ENCODE measurements around the gene DCTN2. TPM values are rescaled to one million over a fixed set of nuclear protein-coding genes. Genes with fewer than 3 reads are reported as not detected.
A peak's percentile ranks its signal among the peaks of the same experiment; 100 is the strongest.

Gene DCTN2
- total and polyA plus RNA-seq, 2 donors (not counting 3 experiments of a cell fraction or from before 2014, with no cell fraction given), result 146 to 161 TPM

DNA sequence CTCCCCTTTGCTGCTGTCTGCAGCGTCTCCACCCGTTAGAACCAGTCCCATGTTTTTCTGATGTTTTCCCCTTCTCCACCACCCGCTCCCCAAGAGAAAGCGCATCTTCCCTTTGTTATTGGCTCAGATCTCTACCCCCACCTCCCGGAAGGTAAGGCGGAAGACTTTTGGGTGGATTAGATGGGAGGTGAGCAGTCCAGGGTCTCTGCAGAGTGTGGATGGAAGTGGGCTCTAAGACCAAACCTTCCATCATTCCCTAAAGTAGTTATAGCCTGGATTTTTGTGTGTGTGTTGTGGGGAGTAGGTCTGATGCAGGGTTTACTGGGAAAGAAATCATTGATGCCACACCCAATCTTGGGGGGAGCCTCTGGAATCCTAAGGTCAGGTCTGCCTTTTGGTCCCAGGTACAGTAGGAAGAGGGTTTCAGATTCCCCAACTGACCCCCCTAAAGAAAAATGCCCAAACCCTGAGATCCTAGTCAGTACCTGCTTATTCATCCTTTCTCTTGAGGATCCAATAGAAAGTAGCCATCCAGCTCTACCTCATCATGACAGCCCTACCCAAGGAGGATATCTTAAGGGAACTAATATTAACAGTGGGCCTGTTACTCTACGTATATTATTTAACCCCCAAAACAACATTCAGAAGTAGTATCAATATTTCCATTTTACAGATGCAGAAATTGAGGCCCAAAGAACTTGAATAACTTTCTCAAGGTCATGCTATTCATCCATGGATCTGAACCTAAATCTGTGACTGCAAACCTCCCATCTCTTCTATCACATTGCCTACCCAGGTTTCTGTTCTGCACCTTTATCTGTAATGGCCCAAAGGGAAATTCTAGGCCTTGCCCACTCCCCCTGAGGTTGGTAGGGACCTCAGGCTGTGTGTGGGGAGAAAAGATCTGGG is 3.9 kb upstream of the DCTN2 start:
- DNase-seq (ENCODE audit: low read depth, low spot score) (no peak), FAIRE-seq (no peak)
- no TSS peak for BruUV-seq (replicated peaks)
- Histone ChIP-seq H4K20me1 (replicated peaks; ENCODE audit: control insufficient read depth, extremely low read depth, insufficient read depth, low read length) (no peaks in the 10 kb centered on the region), H3K27ac (ENCODE audit: insufficient read depth, low read depth, low read length) (no peak overlapping the region), H2AFZ (ENCODE audit: low read depth, low read length) (no peak overlapping the region), H3K27me3 (ENCODE audit: control insufficient read depth in 2 of 2, insufficient read depth in 2 of 2, low read length in 2 of 2) (peaks cover 51 to 52% of the 10 kb centered on the region in 2 experiments), H3K4me2 (ENCODE audit: insufficient read depth, low read length) (no peak overlapping the region), H3K36me3 (ENCODE audit: control insufficient read depth in 2 of 2, extremely low read depth in 1 of 2, insufficient read depth in 2 of 2, low read length in 2 of 2) (no peaks in the 10 kb centered on the region), H3K79me2 (ENCODE audit: control insufficient read depth, insufficient read depth, low read length) (peaks cover 9% of the 10 kb centered on the region), H3K4me1 (ENCODE audit: control insufficient read depth, extremely low read depth, insufficient read depth, low read length) (peaks cover 6% of the 10 kb centered on the region), H3K9ac (replicated peaks; ENCODE audit: extremely low read depth, insufficient read depth, low read length) (no peak overlapping the region), H3K9me3 (replicated peaks; ENCODE audit: control insufficient read depth, insufficient read depth, low read length) (no peaks in the 10 kb centered on the region), H3K9me1 (replicated peaks; ENCODE audit: control insufficient read depth, extremely low read depth, insufficient read depth, low read length) (no peaks in the 10 kb centered on the region), H3K4me3 (replicated peaks in 1 of 3; ENCODE audit: insufficient read depth in 1 of 3, low read depth in 1 of 3, low read length in 3 of 3) (no peak overlapping the region)
- ChIA-PET POLR2A (no interaction called here), CTCF (no interaction called here)
- dilution Hi-C loops (cut with MboI; ENCODE audit: extremely low pct_ligation_motif_present, low sequenced_read_pairs), result no loop called here
- TF ChIP-seq FOS (IDR thresholded peaks at IDR 0.05; ENCODE audit: borderline replicate concordance, insufficient read depth, low read length) (no peak), EZH2 (IDR thresholded peaks at IDR 0.05; ENCODE audit: borderline replicate concordance, low read depth, low read length, severe bottlenecking) (peak; percentile 32)
- intact Hi-C loops (cut with micrococcal nuclease), result no loop called here

DNA sequence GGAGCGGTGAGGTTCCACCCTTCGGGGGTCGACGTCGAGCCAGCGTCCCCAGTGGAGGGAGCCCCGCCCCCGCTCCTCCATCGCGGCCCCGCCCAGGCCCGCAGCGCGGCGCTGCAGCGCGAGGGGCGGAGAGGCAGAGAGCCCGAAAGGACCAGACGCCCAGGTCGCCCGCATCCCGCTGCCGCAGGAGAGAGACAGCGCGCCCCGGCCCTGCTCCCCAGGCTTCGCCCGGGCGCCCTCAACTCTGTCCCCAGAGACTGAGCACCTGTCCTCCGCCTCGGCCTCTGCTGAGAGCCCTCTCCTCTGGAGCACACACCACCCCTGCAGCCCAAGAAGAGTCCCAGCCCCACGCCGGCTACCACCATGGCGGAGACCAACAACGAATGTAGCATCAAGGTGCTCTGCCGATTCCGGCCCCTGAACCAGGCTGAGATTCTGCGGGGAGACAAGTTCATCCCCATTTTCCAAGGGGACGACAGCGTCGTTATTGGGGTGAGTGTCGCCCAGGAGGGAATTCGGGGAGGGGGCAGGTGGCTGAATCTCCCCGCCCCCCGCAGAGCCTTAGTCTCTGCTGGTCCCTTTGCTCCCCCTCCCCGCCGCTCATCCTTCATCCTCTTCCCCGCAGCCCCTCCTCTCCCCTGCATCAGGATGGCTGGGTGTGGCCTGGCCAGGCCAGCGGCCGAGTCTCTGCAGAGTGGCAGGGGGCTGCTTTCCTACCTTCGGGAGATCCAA is 3.1 kb upstream of the DCTN2 start, which contains the start of gene KIF5A:
TSS of gene KIF5A (plus strand) at position 136 of the 732 bp plus-strand sequence. CDS start at position 364, 228 bp downstream.
- Histone ChIP-seq H4K20me1 (replicated peaks; ENCODE audit: control insufficient read depth, extremely low read depth, insufficient read depth, low read length) (no peaks in the 10 kb centered on the region), H3K9me3 (replicated peaks; ENCODE audit: control insufficient read depth, insufficient read depth, low read length) (no peaks in the 10 kb centered on the region), H2AFZ (ENCODE audit: low read depth, low read length) (peak within 1 kb of the TSS; percentile 46), H3K4me1 (ENCODE audit: control insufficient read depth, extremely low read depth, insufficient read depth, low read length) (peaks cover 9% of the 10 kb centered on the region), H3K36me3 (ENCODE audit: control insufficient read depth in 2 of 2, extremely low read depth in 1 of 2, insufficient read depth in 2 of 2, low read length in 2 of 2) (no peaks in the 10 kb centered on the region), H3K27ac (ENCODE audit: insufficient read depth, low read depth, low read length) (no peak within 1 kb of the TSS), H3K79me2 (ENCODE audit: control insufficient read depth, insufficient read depth, low read length) (peaks cover 18% of the 10 kb centered on the region), H3K4me2 (ENCODE audit: insufficient read depth, low read length) (peak within 1 kb of the TSS; percentile 40), H3K27me3 (ENCODE audit: control insufficient read depth in 2 of 2, insufficient read depth in 2 of 2, low read length in 2 of 2) (peaks cover 51 to 52% of the 10 kb centered on the region in 2 experiments), H3K4me3 (replicated peaks in 1 of 3; ENCODE audit: insufficient read depth in 1 of 3, low read depth in 1 of 3, low read length in 3 of 3) (peak within 1 kb of the TSS in 1 of 3 experiments; percentile 0), H3K9me1 (replicated peaks; ENCODE audit: control insufficient read depth, extremely low read depth, insufficient read depth, low read length) (no peaks in the 10 kb centered on the region), H3K9ac (replicated peaks; ENCODE audit: extremely low read depth, insufficient read depth, low read length) (no peak within 1 kb of the TSS)
- ChIA-PET CTCF (no interaction called here), POLR2A (no interaction called here)
- no peak for FAIRE-seq
- no TSS peak for BruUV-seq (replicated peaks)
- dilution Hi-C loops (cut with MboI; ENCODE audit: extremely low pct_ligation_motif_present, low sequenced_read_pairs) (no loop called here), intact Hi-C loops (cut with micrococcal nuclease) (loop anchor here (5.0 kb wide), 1 partner anchor 142 kb away; the partner anchor contains the start of gene OS9)
- TF ChIP-seq MAX (IDR thresholded peaks at IDR 0.05; ENCODE audit: insufficient read depth, insufficient read length) (no peak), EZH2 (IDR thresholded peaks at IDR 0.05; ENCODE audit: borderline replicate concordance, low read depth, low read length, severe bottlenecking) (no peak), CTCF (IDR thresholded peaks at IDR 0.05; ENCODE audit: extremely low read depth in 1 of 2, insufficient read depth in 1 of 2, low read depth in 1 of 2, low read length in 2 of 2) (no peak), POLR2AphosphoS5 (IDR thresholded peaks at IDR 0.05; ENCODE audit: insufficient read depth, low read depth, low read length) (no peak), GATA2 (IDR thresholded peaks at IDR 0.05; ENCODE audit: insufficient read depth, insufficient read length, low read depth, low read length) (no peak), JUN (IDR thresholded peaks at IDR 0.05; ENCODE audit: borderline replicate concordance, insufficient read depth, insufficient read length, low read depth) (no peak), MYC (IDR thresholded peaks at IDR 0.05; ENCODE audit: low read depth, low read length) (no peak), POLR2A (IDR thresholded peaks at IDR 0.05; ENCODE audit: low read depth, low read length) (no peak), FOS (IDR thresholded peaks at IDR 0.05; ENCODE audit: borderline replicate concordance, insufficient read depth, low read length) (no peak)
- DNase-seq (ENCODE audit: low read depth, low spot score), result no peak

Data from endothelial cell of umbilical vein (primary cell).